ENCODE data around the gene ZDHHC8. TPM values are rescaled to one million over a fixed set of nuclear protein-coding genes. Genes with fewer than 3 reads are reported as not detected.
A peak's percentile ranks its signal among the peaks of the same experiment; 100 is the strongest.

Gene ZDHHC8
- total RNA-seq, 1 donor from 2014 or later: 118 TPM

DNA sequence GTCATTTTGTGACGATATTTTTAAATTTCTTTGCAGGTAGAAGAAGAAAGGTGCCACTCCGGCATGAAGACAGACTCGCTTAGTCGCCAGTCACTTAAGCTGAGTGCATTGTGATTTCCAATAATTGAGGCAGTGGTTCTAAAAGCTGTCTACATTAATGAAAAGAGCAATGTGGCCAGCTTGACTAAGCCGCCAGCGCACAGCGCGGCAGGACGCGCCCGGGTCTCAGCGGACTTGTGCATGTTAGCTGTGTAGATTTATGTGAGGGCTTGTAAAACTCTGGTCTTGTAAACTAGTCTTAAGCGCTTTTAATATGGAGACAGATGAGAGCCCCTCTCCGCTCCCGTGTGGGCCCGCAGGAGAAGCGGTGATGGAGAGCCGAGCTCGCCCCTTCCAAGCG lies 46.0 kb upstream of the ZDHHC8 start:
- peaks cover 32% of the 10 kb centered on the region for H3K4me1 Mint-ChIP-seq (ENCODE audit: unreplicated experiment)
- no peaks in the 10 kb centered on the region for H3K9me3 Mint-ChIP-seq (ENCODE audit: unreplicated experiment)
- peaks cover 55% of the 10 kb centered on the region for H3K36me3 Mint-ChIP-seq (ENCODE audit: low read depth, unreplicated experiment)
- H3K27me3 Mint-ChIP-seq (ENCODE audit: unreplicated experiment): peaks cover 17% of the 10 kb centered on the region
- no peak for DNase-seq (ENCODE audit: low spot score)
- H3K4me3 Mint-ChIP-seq (ENCODE audit: unreplicated experiment): no peak overlapping the region
- TF ChIP-seq, protein P1, sequence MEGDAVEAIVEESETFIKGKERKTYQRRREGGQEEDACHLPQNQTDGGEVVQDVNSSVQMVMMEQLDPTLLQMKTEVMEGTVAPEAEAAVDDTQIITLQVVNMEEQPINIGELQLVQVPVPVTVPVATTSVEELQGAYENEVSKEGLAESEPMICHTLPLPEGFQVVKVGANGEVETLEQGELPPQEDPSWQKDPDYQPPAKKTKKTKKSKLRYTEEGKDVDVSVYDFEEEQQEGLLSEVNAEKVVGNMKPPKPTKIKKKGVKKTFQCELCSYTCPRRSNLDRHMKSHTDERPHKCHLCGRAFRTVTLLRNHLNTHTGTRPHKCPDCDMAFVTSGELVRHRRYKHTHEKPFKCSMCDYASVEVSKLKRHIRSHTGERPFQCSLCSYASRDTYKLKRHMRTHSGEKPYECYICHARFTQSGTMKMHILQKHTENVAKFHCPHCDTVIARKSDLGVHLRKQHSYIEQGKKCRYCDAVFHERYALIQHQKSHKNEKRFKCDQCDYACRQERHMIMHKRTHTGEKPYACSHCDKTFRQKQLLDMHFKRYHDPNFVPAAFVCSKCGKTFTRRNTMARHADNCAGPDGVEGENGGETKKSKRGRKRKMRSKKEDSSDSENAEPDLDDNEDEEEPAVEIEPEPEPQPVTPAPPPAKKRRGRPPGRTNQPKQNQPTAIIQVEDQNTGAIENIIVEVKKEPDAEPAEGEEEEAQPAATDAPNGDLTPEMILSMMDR (IDR thresholded peaks at IDR 0.05; ENCODE audit: unreplicated experiment): no peak
- H3K27ac Mint-ChIP-seq (ENCODE audit: unreplicated experiment): no peak overlapping the region

DNA sequence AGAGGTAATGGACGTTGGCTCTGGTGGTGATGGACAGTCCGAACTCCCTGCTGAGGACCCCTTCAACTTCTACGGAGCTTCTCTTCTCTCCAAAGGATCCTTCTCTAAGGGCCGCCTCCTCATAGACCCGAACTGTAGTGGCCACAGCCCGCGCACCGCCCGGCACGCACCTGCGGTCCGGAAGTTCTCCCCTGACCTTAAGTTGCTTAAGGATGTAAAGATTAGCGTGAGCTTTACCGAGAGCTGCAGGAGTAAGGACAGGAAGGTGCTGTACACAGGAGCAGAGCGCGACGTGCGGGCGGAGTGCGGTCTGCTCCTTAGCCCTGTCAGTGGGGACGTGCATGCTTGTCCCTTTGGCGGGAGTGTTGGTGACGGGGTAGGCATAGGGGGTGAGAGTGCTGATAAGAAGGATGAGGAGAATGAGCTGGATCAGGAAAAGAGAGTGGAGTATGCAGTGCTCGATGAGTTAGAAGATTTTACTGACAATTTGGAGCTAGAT lies 45.5 kb upstream of the ZDHHC8 start:
- Mint-ChIP-seq H3K27me3 (ENCODE audit: unreplicated experiment) (peaks cover 17% of the 10 kb centered on the region), H3K4me3 (ENCODE audit: unreplicated experiment) (peak overlapping the region; percentile 70), H3K27ac (ENCODE audit: unreplicated experiment) (peak overlapping the region; percentile 72), H3K9me3 (ENCODE audit: unreplicated experiment) (no peaks in the 10 kb centered on the region), H3K36me3 (ENCODE audit: low read depth, unreplicated experiment) (peaks cover 60% of the 10 kb centered on the region), H3K4me1 (ENCODE audit: unreplicated experiment) (peaks cover 32% of the 10 kb centered on the region)
- no peak for DNase-seq (ENCODE audit: low spot score)
- TF ChIP-seq, protein P1 (IDR thresholded peaks at IDR 0.05; ENCODE audit: unreplicated experiment): no peak

DNA sequence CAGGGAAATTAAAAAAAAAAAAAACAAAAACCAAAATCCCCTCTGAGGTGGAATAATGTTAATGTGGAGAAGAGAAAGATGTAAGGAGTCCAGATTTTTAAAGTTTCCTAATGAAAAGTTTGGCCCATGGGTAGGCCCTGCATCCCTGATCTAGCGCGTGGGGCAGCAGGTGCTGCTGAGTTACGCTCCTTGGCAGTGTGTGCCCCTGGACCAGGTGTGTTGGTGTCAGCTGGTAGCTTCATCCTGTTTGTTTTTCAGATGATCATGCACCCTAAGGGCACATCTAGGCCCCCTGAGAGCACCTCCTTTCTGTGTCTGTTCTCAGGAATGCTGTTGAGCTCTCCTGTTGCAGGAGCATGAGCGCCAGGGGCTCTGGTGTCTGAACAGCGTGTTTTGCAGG lies 44.8 kb upstream of the ZDHHC8 start:
- peak overlapping the region; percentile 70 for H3K4me3 Mint-ChIP-seq (ENCODE audit: unreplicated experiment)
- H3K9me3 Mint-ChIP-seq (ENCODE audit: unreplicated experiment): no peaks in the 10 kb centered on the region
- H3K27ac Mint-ChIP-seq (ENCODE audit: unreplicated experiment): peak overlapping the region; percentile 77
- DNase-seq (ENCODE audit: low spot score): no peak
- peaks cover 28% of the 10 kb centered on the region for H3K4me1 Mint-ChIP-seq (ENCODE audit: unreplicated experiment)
- TF ChIP-seq, protein P1 (IDR thresholded peaks at IDR 0.05; ENCODE audit: unreplicated experiment): no peak
- H3K36me3 Mint-ChIP-seq (ENCODE audit: low read depth, unreplicated experiment): peaks cover 62% of the 10 kb centered on the region
- peaks cover 11% of the 10 kb centered on the region for H3K27me3 Mint-ChIP-seq (ENCODE audit: unreplicated experiment)

DNA sequence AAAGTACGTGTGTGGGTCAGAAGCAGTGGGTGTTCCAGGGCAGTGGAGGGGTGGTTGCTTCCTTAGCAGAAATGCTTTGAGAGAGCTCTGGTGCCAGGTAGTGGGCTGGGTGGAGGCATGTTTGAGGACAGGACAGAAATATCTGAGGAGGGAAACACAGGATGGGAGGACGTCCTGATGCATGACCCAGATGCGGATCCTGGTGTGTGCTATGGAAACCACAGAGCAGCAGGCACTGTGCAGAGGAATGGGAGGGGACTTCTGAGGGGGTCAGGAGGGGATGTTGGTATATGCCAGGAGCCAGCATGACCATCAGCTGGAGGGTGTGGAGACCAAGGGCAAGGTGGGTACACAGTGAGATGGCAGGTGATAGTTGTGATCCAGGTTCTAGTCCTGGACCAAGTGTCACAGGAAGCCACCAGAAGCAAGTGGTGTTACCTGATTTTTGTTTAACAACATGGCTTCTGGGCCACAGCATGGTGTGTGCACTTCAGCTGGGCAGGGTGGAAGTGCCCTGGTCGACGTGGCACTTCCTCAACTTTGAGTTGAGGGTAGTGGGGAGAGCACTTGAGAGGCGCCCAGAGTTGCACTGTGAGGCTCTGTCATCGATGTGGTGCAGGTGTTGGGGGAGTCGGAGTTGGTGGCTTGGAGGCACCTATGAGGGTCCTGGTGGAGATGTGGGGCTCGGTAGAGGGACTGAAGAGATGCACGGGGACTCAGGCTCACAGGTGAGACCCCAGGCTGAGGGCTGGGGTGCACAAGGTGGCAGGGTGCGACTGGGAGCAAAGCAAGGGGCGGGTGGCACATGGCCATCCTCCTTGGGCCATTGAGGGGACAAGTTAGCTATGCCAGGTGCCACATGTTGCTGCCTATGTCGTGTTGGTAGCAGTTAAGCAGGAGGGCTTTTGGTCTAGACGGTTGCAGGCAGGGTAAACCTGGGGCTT lies 44.0 kb upstream of the ZDHHC8 start:
- peaks cover 64% of the 10 kb centered on the region for H3K36me3 Mint-ChIP-seq (ENCODE audit: low read depth, unreplicated experiment)
- H3K27ac Mint-ChIP-seq (ENCODE audit: unreplicated experiment): peak overlapping the region; percentile 77
- TF ChIP-seq, protein P1 (IDR thresholded peaks at IDR 0.05; ENCODE audit: unreplicated experiment): no peak
- peaks cover 13% of the 10 kb centered on the region for H3K27me3 Mint-ChIP-seq (ENCODE audit: unreplicated experiment)
- peaks cover 24% of the 10 kb centered on the region for H3K4me1 Mint-ChIP-seq (ENCODE audit: unreplicated experiment)
- no peak for DNase-seq (ENCODE audit: low spot score)
- peak overlapping the region; percentile 72 for H3K4me3 Mint-ChIP-seq (ENCODE audit: unreplicated experiment)
- H3K9me3 Mint-ChIP-seq (ENCODE audit: unreplicated experiment): no peaks in the 10 kb centered on the region

DNA sequence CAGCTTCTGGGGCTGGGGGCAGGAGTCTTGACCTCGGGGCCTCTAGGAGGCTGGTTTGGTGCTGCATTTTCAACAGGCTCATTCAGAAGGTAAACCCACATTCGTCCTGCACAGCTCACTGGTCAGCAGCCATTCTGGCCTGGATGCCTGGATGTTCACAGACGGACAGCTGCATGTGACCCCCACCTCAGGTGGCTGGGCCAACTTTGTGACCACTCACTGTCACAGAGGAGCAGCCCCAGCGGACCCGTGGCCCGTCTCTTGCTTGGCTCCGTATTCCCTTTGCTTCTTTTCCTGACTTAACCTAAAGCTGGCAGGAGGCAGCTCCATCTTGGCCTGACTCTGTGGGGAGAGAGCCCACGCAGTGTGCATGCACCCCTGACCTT lies 43.3 kb upstream of the ZDHHC8 start:
- H3K4me1 Mint-ChIP-seq (ENCODE audit: unreplicated experiment): peaks cover 17% of the 10 kb centered on the region
- peaks cover 61% of the 10 kb centered on the region for H3K36me3 Mint-ChIP-seq (ENCODE audit: low read depth, unreplicated experiment)
- TF ChIP-seq, protein P1 (IDR thresholded peaks at IDR 0.05; ENCODE audit: unreplicated experiment): no peak
- H3K9me3 Mint-ChIP-seq (ENCODE audit: unreplicated experiment): no peaks in the 10 kb centered on the region
- H3K27me3 Mint-ChIP-seq (ENCODE audit: unreplicated experiment): peaks cover 10% of the 10 kb centered on the region
- no peak overlapping the region for H3K4me3 Mint-ChIP-seq (ENCODE audit: unreplicated experiment)
- no peak overlapping the region for H3K27ac Mint-ChIP-seq (ENCODE audit: unreplicated experiment)
- no peak for DNase-seq (ENCODE audit: low spot score)

Measured in endothelial cell (in vitro differentiated cells).